Smooth muscle cell (in vitro differentiated cells): ENCODE results near the gene MCM7. TPM values are rescaled to one million over a fixed set of nuclear protein-coding genes. Genes with fewer than 3 reads are reported as not detected.

ENCODE experiments used
- DNase-seq: peaks from one replicate; lab custom pipeline; 2025; ENCODE audit not compliant: unreplicated experiment; lab: John Stamatoyannopoulos, UW
- H2AFZ ChIP-seq: fragments of 200-600 bp; sonication (generic); 2 replicates; pipeline ENCODE4 v1.6.0; 2016; ENCODE audit warnings: antibody characterized with exemption, low read depth, mild to moderate bottlenecking
- H3F3A ChIP-seq: fragments of 200-600 bp; sonication (generic); 2 replicates; pipeline ENCODE4 v1.6.0; 2017; ENCODE audit warnings: antibody characterized with exemption, low read depth
- H3K27ac ChIP-seq: fragments of 200-600 bp; sonication (generic); 2 replicates; pipeline ENCODE4 v1.5.1; 2016; ENCODE audit warnings: low read depth, mild to moderate bottlenecking
- H3K27me3 ChIP-seq: fragments of 200-600 bp; sonication (generic); 2 replicates; pipeline ENCODE4 v1.6.1; 2016; ENCODE audit warnings: low read depth, mild to moderate bottlenecking
- H3K36me3 ChIP-seq: fragments of 200-600 bp; sonication (generic); 2 replicates; pipeline ENCODE4 v1.5.1; 2016; ENCODE audit warnings: low read depth
- H3K4me1 ChIP-seq: fragments of 200-600 bp; sonication (generic); 2 replicates; pipeline ENCODE4 v1.5.1; 2016; ENCODE audit warnings: low read depth
- H3K4me2 ChIP-seq: fragments of 200-600 bp; sonication (generic); 2 replicates; pipeline ENCODE4 v1.6.0; 2016; ENCODE audit warnings: mild to moderate bottlenecking
- H3K4me3 ChIP-seq: fragments of 200-600 bp; sonication (generic); 2 replicates; pipeline ENCODE4 v1.5.1; 2016; ENCODE audit warnings: mild to moderate bottlenecking
- H3K79me2 ChIP-seq: fragments of 200-600 bp; sonication (generic); 2 replicates; pipeline ENCODE4 v1.6.0; 2016; ENCODE audit warnings: low read depth, mild to moderate bottlenecking
- H3K9ac ChIP-seq: fragments of 200-600 bp; sonication (generic); 2 replicates; pipeline ENCODE4 v1.6.0; 2016; ENCODE audit warnings: low read depth
- H3K9me3 ChIP-seq: fragments of 200-600 bp; sonication (generic); replicated peaks from 2 replicates; pipeline ENCODE4 v1.5.1; 2016; ENCODE audit warnings: low read depth
- H4K20me1 ChIP-seq: fragments of 200-600 bp; sonication (generic); 2 replicates; pipeline ENCODE4 v1.6.0; 2016; ENCODE audit warnings: low read depth
- WGBS: methylation state at CpG from one replicate; pipeline ENCODE4 v1.1.7; 2016; ENCODE audit warnings: low lambda C conversion rate; 5-methylcytosine and 5-hydroxymethylcytosine counted together
- polyA plus RNA-seq: library from polyadenylated mRNA; unstranded; fragments of >200 nt; fragmentation: Nextera tagmentation; extraction: Ambion mirVana; gene quantifications from 2 replicates; pipeline ENCODE4 v1.2.1, GENCODE V29; 2016
- total RNA-seq: library from RNA; depleted of rRNA; stranded (reverse); fragments of >200 nt; gene quantifications from 2 replicates; pipeline ENCODE4 v1.2.3, GENCODE V29; 2014
- TF ChIP-seq, protein P1 (sequence below): fragments of 200-600 bp; sonication (generic); IDR thresholded peaks from 2 replicates; pipeline ENCODE4 v1.5.1; 2017; ENCODE audit warnings: borderline replicate concordance, mild to moderate bottlenecking, antibody characterized with exemption; ENCODE audit not compliant: insufficient read depth, poor library complexity, severe bottlenecking

The MCM7 gene
- total and polyA plus RNA-seq, 2 experiments from 2014 or later: 47.6 to 56.9 TPM

DNA sequence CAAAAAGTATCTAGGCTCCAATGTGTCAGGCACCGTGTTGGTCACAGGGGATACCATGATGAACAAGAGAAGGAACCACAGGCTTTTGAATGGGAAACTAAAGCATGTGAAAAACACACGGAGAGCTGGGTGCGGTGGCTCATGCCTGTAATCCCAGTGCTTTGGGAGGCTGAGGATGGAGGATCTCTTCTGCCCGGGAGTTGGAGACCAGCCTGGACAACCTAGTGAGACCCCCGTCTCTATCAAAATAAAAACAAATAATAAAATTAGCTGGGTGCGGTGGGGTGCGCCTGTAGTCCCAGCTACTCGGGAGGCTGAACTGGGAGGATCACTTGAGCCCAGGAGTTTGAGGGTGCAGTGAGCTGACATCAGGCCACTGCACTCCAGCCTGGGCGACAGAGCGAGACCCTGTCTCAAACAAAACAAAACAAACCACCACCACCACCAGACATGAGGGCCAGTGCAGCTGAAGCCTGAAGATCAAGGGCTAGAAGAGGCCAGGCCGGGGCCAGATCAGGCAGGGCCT is 13.0 kb downstream of the MCM7 start:
- Histone ChIP-seq H3K27me3 (no peaks in the 10 kb centered on the region), H3K4me1 (peaks cover 9% of the 10 kb centered on the region), H3F3A (peaks cover 66% of the 10 kb centered on the region), H3K4me2 (peak overlapping the region; percentile 88), H2AFZ (peak overlapping the region; percentile 71), H3K9me3 (no peaks in the 10 kb centered on the region), H3K79me2 (peaks cover 3% of the 10 kb centered on the region), H3K9ac (peak overlapping the region; percentile 74), H3K4me3 (peak overlapping the region; percentile 72), H3K36me3 (no peaks in the 10 kb centered on the region), H4K20me1 (no peaks in the 10 kb centered on the region), H3K27ac (peak overlapping the region; percentile 91)
- TF ChIP-seq, protein P1, sequence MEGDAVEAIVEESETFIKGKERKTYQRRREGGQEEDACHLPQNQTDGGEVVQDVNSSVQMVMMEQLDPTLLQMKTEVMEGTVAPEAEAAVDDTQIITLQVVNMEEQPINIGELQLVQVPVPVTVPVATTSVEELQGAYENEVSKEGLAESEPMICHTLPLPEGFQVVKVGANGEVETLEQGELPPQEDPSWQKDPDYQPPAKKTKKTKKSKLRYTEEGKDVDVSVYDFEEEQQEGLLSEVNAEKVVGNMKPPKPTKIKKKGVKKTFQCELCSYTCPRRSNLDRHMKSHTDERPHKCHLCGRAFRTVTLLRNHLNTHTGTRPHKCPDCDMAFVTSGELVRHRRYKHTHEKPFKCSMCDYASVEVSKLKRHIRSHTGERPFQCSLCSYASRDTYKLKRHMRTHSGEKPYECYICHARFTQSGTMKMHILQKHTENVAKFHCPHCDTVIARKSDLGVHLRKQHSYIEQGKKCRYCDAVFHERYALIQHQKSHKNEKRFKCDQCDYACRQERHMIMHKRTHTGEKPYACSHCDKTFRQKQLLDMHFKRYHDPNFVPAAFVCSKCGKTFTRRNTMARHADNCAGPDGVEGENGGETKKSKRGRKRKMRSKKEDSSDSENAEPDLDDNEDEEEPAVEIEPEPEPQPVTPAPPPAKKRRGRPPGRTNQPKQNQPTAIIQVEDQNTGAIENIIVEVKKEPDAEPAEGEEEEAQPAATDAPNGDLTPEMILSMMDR: no peak
- no peak for DNase-seq
- WGBS: 80% methylated on average over 11 of the region's 11 CpGs

DNA sequence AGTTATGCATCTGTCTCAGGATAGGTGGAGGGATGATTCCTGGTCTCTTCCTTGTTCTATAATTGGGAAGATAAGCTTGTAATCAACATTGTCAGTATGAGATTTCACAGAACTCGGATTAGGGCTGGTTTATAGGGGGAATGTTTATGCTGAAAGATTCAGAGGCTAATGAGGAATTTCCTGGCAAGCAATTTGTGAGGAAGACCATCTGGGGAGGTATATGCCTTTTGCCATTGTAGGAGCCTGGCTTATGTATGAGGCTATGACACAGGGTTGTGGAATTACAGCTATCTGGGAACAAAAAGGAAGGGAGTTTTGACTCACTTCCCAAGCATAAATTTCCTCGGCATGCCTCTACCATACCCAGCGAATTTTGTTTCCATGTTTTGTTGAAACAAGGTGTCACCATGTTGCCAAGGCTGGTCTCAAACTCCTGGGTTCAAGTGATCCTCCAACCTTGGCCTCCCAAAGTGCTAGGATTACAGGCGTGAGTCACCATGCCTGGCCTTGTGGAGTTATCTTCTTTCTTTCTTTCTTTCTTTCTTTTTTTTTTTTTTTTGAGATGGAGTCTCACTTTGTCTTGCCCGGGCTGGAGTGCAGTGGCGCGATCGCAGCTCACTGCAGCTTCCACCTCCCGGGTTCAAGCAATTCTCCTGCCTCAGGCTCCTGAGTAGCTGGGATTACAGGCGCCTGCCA is 14.0 kb downstream of the MCM7 start:
- Histone ChIP-seq H3K4me1 (peaks cover 9% of the 10 kb centered on the region), H3K9me3 (no peaks in the 10 kb centered on the region), H3K27ac (peak overlapping the region; percentile 91), H4K20me1 (no peaks in the 10 kb centered on the region), H3K36me3 (no peaks in the 10 kb centered on the region), H3K27me3 (no peaks in the 10 kb centered on the region), H3K9ac (peak overlapping the region; percentile 65), H2AFZ (no peak overlapping the region), H3K79me2 (peaks cover 3% of the 10 kb centered on the region), H3K4me3 (no peak overlapping the region), H3F3A (peaks cover 58% of the 10 kb centered on the region), H3K4me2 (peak overlapping the region; percentile 88)
- 31% methylated on average over 9 of the region's 10 CpGs for WGBS
- no peak for DNase-seq
- TF ChIP-seq, protein P1: no peak

GRCh38 chr7:100085515-100085914 is 15.7 kb downstream of the MCM7 start:
- H3K27ac ChIP-seq: no peak overlapping the region
- H3K9me3 ChIP-seq: no peaks in the 10 kb centered on the region
- no peaks in the 10 kb centered on the region for H4K20me1 ChIP-seq
- H3K9ac ChIP-seq: no peak overlapping the region
- no peaks in the 10 kb centered on the region for H3K36me3 ChIP-seq
- H3K79me2 ChIP-seq: peaks cover 13% of the 10 kb centered on the region
- H3F3A ChIP-seq: peaks cover 47% of the 10 kb centered on the region
- TF ChIP-seq, protein P1: no peak
- DNase-seq: no peak
- H3K4me1 ChIP-seq: peaks cover 11% of the 10 kb centered on the region
- H3K4me2 ChIP-seq: no peak overlapping the region
- 38% methylated on average over 3 of the region's 3 CpGs for WGBS
- no peak overlapping the region for H3K4me3 ChIP-seq
- H2AFZ ChIP-seq: no peak overlapping the region
- H3K27me3 ChIP-seq: no peaks in the 10 kb centered on the region
